HG02973 (cell line): ENCODE measurements around the gene WDR27.

Experiments
- ATAC-seq: cut with Tn5 transposase; IDR thresholded peaks from one replicate; pipeline ENCODE4 v1.9.1; 2021; ENCODE audit warnings: moderate library complexity; ENCODE audit not compliant: unreplicated experiment

Gene WDR27

DNA sequence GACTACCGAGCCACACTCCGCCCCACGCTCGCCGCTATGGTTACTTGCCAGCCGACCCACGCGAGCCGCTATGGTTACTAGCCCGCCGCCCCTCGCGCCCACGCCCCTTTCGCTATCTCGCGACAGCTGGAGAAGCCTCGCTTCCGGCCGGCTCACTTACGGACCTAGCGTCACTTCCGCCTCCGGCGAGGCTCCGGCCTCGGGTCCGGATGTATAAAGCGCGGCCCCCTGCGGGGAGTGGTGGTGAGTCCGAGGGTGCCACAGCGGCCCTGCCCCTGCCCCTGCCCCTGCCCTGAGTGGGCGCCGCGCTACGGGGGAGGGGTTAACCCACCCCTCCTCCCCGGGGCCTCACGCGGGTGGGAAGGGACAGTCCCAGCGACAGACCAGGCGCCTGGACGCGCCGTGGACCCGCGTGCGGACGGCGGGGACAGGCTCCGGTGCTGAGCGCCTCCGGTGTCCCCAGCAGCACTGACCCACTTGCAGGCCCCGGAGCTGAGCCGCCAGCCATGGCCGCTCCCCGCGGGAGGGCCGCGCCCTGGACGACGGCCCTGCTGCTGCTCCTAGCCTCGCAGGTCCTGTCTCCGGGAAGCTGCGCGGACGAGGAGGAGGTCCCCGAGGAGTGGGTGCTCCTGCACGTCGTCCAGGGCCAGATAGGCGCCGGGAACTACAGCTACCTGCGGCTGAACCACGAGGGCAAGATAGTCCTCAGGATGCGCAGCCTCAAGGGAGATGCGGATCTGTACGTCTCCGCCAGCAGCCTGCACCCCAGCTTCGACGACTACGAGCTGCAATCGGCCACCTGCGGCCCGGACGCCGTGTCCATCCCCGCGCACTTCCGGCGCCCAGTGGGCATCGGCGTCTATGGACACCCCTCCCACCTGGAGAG lies at the start of gene WDR27, which contains the start of gene C6orf120:
Gene WDR27, minus strand, starts transcription at position 76 of the 886 bp plus-strand sequence. CDS start 13,024 bp downstream, outside the sequence.
Gene C6orf120, plus strand, starts transcription at position 173 of the 886 bp plus-strand sequence. Its CDS starts 334 bp downstream, at position 507.
- peak; percentile 95 for ATAC-seq

DNA sequence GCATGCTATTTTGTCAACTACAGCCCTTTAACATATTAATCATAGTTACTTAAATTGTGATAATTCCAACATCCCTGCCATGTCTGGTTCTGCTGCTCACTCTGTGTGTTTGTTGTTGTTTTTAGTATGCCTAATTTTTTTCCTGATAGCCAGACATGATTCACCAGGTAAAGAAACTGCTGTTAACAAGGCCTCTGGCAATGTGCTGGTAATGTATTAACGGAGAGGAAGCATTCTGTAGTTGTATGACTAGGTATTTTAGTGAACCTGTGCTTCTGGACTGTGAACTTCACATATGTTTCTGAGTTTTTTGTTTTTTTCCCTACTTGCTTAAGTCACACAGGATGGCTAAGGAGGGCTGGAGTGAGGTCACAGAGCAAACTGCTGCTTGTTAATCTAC lies 44.7 kb upstream of the WDR27 start:
- no peak for ATAC-seq

DNA sequence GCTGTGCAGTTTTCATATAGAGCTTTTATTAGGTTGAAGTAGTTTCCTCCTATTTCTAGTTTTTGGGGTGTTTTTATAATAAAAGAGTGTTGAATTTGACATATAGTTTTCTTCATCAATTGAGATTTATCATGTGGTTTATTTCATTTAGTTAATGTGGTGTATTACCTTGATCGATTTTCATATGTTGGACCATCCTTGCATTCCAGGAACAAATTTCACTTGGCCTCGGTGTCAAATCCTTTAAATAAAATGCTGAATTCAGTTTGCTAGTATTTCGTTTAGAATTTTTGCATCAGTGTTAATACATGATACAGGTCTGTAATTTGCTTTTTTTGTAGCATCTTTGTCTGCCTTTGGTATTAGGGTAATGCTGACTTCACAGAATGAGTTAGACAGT lies 43.6 kb upstream of the WDR27 start:
- ATAC-seq: no peak

DNA sequence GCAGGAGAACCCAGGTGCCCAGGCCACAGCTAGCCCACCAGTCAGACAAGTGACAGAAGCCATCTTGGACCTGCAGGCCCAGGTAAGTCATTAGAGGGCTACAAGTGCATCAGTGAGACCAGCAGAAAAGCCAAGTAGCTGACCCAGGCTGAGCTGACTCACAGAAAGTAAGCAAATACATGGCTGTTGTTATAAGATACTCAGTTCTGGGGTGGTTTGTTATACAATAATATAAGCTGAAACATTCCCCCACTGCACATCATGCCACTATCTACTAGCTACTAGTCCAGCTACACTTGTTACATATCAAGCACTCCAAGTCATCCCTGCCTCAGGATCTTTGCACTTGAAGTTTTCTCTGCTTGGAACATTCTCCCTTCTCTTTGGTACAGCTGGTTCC lies 39.5 kb upstream of the WDR27 start:
- ATAC-seq: no peak

DNA sequence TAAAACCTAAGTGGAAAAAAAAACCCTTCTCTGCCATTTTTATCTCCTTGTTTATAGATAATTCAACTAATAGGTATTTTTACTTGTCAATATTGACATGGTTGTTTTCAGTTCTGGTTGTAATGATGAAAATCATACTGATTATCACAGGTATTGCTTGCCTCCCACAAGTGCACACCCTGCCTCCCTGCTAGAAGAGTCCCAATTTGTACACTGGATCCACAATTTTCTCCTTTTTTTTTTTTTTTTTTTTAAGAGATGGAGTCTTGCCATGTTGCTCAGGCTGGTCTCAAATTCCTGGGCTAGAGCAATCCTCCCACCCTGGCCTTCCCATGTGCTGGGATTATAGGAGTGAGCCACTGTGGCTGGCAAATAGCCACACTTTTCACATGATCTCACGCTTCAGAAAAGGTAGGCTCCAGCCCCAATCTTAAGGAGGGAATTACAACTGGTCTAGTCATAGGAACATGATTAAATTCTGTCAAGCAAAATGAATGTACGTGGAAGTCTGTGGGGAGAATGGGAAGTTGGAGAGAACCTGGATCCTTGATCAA lies 37.2 kb upstream of the WDR27 start:
- no peak for ATAC-seq

DNA sequence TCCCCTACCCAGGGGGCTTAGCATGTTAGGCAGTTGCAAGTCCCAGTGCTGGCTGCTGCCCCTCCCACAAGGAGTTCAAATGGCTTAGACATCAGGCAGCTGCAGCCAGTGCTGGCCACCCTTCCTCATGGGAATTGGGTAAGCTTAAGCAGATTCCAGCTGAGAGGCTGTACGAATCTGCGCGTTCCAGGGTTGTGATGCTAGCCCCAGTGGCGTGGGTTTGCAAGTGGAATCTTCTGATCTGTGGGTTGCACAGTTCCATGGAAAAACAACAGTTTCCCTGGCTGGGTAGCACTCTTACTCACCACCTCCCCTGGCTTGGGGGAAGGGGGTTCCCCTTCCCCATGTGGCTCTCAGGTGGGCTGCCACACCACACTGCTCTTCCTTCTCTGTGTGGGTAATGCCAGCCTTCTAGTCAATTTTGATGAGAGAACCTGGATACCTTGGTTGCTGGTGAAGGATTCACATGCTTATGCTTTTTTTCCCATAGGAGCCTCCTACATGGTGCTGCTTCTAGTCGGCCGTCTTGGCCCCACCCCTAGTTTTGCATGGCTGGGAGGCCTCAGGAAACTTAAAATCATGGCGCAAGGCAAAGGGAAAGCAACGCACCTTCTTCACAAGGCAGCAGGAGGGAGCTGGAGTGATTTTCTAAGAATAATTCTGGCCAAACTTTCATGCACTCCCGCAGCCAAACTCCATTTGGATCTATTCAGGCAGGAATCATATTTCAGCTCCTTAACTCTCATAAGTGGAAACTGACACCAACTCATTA lies 36.6 kb upstream of the WDR27 start:
- no peak for ATAC-seq

DNA sequence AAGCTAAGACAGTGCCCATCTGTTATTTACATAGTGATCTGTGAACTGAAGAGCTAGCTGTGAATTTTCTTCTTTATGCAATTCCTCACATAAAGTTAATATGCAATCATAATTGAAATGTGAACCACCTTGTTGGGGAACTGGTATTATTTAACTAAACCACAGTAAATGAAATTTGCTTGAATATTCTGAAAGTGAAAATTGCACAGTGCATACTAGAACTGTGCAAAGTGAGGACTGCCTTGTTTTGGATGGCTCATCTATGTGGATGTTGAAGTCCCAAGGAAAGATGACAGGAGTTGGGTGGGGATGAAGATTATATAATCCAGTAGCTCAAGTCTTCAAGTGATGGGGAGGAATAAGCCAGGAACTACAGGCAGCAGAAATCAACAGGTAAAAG lies 28.1 kb upstream of the WDR27 start:
- ATAC-seq: no peak

DNA sequence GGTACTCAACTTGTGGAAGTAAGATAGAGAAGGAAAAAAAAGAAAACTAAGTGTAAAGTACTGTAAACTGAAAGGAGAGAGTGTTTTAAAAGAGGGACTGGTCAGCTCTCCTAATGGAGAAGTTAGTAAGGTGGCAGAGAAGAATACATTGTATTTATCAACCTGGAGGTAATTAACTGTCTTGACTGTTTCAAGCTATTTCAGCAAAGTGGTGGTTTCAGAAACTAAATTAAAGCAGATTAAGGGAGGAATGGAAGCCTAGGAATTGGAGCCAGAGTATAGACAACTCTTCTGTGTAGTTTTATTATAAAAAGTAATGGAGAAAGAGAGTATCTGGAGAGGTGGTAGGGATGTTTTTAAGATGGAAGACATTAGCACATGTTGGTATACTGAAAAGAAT lies 25.1 kb upstream of the WDR27 start:
- ATAC-seq: no peak

DNA sequence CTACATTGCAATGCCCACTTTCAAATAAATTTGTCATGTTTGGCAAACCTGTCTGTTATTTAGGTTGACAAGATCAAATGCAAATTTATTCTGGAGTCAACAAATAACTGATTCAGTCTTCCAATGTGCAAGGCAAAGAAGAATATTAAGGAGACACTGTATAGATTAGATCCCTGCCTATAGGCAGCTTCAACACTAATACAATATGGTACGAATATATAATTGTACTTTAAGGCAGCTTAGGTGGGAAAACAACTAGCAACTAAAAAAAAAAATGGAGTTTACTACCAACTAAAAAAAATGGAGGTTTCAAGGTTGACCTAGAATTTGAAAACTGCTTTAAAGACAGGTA lies 24.2 kb upstream of the WDR27 start:
- no peak for ATAC-seq

DNA sequence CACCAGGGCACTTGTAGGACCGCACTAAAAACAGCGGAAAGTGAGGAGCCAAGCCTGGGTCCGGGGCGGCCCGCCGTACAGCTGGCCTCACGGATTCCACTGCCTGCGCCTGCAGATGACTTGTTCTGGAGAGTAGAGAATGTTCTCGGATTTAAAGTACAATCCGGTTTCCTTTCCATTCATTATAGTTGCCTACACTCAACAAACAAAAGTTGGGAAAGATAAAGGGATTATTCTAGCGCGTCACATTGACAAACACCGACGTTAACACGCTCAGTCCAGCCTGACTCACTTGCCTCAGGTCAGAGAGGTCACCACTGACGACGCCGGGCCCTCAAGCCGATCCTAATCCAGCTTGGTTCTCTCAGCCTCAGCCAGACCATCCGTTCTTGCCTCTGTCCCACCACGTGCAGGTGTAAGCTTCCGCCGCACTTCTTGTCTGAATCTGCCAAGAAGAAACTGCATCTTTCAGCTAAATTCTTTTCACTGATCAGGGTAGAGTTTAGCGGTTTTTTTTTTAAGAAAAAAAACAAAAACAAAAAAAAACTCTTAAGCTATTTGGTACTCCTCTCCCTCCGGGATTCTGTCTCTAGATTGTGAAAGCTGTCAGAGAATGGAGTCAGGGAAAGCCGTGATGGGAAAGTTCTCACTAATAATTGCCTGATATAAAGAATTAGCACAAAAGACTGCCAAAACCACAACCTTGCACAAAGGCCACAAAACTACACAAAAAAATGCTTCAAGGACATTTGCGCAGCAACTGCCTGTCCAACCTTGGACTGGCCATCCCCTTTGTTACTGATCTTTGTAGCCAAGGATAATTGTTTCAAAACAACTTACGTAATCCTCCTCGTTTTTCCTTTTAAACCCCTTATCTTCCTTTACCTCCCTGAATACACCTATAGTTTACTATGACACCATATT lies 23.6 kb upstream of the WDR27 start:
- ATAC-seq: peak; percentile 17

DNA sequence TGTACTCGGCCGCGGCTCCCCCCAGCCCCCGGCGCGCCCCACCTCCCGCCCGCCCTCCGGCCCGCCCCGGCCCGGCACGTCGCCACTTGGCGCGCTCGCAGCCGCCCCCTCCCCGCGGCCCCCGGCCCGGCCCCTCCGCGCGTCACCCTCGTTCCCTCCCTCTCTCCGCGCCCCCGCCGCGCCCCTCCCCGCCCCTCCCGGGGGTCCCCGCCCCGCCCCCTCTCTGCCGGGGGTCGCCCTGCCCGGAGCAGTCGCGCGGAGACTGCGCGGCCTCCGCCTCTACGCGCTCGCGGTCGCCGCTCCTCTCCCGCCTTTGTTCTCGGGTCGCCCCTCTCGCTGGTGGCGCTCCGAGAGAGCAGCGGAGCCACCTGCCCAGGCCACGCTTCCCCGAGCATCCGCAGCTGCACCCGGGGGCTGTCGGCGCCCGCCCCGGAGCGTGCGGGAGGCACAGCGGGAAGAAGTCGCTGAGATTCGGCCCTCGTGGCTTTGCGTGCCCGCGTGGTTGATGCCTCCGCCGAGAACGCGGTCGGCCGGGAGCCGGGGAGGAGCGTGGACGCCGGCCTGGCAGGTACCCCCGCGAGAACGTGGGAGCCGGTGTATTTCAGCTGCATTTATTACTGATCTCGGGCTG lies 22.8 kb upstream of the WDR27 start, which contains the start of gene PHF10:
Gene PHF10, minus strand, starts transcription at position 7 of the 631 bp plus-strand sequence. CDS start 569 bp downstream, outside the sequence.
- ATAC-seq: peak; percentile 38

DNA sequence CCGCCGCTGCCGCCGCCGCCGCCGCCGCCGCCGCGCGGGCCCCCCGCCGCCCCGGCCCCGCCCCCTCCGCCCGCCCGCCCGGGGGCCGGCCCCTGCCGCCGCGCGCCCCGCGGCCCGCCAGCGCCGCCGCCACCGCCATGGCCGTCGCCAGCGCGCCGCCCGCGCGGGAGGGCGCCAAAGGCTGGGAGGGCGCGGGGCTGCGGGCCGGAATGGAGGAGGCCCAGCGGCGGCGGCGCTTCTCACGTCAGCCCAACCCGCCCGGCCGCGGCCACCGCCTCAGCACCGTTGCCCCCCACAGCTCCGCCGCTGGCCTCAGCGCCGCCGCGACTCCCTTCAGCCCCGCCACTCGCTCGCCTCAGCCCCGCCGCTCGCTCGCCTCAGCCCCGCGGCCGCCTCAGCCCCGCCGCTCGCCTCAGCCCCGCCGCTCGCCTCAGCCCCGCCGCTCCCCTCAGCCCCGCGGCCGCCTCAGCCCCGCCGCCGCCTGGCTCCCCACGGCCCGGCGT lies 22.2 kb upstream of the WDR27 start:
- peak; percentile 40 for ATAC-seq

DNA sequence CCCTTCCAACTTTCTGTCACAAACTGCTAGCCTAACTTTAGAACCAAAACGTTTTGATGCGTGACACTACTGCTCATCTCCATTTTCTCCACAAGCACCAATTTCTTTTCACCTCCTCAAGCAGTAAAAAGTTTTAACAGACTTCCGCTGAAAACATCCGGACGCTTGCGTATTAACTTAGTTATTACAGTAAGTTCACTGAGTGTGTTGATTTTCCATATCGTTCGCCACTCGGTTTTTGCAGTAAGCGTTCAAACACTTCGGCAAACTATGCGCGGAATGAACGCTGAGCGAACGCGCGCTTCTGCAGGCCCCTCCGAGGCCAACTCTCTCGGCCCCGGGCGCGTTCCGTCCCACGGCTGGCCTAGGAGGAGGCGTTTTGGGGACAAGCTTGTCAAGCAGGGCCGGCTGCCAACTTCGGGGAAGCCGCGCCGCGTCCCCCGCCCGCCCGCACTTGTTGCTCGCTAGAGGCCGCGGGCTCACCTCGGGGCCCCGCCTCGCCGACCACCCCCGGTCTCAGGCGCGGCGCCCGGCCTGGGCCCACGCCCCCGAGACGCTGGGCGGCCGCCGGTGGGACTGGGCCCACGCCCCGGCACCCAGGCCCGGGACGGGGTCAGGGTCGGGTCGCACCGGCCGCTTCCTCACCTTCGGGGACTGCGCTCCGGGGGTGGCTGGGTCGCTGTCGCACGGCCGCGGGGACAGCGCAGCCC lies 21.5 kb upstream of the WDR27 start:
- ATAC-seq: peak; percentile 39

DNA sequence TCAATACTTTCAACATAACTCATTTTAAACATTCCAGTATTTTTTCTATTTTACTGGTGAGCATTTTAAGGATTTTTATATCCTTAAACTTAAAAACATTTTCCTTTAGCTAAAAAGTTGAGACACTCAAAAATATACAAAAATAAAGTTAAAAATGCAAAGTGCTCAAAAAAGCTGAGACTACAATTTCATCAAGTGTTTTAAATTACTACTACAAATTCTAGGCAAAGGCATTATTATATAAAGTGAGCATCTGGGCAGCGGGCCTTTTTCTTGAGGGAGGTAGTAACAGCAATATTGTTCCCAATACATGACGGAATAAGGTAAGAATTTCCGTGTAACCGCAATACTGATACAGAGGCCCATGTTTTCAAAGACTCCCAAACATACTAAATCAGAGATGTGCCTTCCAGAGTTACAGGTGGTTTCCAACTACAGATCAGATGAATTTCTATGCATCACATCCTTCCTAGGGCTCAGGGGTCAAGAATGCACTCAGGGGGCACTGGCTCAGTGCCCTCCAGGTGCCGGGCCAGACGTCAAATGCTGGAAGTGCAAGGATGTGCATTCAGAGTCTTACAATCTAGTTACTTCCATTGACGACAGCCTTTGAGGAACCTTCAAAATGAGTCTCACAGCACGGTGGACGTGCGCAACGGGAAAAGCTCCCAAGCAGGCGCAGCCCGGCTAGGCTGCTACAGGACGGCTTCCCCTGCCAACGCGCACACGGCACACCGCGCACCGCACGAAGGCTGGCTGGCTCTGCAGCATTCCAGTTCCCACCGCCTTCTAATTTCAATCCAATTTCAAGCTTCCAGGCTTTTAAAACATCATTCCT lies 20.8 kb upstream of the WDR27 start:
- ATAC-seq: no peak

DNA sequence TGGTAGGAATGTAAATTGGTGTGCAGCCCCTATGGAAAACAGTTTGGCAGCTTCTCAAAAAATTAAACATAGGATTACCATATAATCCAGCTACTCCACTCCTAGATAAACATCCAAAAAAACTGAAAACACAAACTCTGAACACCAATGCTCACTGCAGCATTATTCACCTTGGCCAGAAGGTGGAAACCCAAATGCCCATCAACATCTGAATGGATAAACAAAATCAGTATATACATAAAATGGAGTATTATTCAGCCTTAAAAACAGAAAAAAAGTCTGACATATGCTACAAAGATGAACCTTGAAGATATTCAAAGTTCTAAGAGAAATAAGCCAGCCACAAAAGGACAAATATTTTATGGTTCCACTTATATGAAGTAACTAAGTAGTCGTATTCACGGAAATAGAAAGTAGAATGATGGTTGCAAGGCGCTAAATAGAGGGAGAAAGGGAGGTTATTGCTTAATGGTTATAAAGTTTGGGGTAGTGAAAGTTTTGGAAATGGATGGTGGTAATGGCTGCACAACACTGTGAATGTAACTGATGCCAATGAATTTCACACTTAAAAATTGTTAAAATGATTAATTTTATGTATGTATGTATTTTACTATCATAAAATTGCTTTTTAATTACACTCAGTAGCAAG lies 18.5 kb upstream of the WDR27 start:
- ATAC-seq: no peak

DNA sequence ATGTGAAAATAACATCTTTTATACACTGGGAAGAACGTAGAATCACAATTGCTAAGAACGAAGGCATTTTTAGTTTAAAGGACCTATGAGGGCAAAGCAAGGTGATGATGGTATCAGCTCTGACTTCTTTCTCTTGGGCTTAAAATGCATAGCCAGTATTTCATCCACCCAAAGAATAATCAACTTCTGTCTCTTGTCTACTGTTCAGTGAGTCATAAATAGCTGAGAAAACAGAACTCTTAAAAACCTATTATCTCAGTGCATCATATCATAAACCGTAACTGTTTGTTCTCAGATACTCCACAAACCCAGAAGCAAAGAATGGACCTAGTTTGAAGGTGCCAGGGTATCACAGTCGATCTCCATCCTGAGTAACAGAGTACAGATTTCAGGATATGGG lies 17.3 kb upstream of the WDR27 start:
- ATAC-seq: no peak

DNA sequence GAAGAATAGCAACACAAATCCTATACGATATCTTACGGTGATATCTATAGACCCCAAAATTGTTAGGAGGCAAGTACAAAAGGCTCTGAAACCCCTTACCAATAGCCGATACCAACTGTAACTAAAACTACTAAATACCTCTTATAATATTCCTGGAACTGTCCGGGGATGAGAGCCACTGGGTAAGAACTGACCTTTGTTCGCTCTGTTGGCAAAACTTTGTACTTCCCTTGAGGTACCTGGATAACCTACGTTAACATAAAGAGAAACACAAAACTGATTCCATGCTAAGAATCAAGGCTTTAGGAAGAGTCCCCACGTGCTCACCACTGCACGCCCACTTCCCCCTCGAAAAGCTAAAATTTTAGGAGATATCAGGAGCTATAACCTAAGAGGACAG lies 12.8 kb upstream of the WDR27 start:
- ATAC-seq: no peak

DNA sequence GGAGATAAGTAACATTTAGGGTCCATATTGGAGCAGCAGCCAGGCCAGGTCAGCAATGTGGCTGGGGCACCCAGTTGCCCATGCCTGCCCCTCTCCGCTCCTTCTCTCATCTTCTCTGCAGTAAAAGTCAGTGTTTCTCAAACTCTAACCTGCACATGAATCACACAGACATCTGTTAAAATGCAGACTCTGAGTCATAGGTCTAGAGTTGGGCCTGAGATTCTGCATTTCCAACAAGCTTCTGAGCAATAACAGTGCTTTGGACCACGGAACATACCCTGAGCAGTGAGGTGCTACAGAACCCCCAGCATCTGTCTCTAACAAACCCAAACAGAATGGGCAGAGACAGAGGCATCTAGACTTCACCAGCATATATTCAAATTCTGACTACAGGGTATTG lies 12.3 kb upstream of the WDR27 start:
- ATAC-seq: no peak
